WI38 (cell line): ENCODE measurements around the gene APLP1.
"Not testable (repeated sequence)": the region's sequence is repeated elsewhere in the genome, so short reads cannot be mapped to it uniquely, and the experiment has no call there.

ENCODE experiments used
- H3K4me3 ChIP-seq: 2 replicates; pipeline ENCODE4 v1.5.1; 2011; ENCODE audit warnings: low read depth, mild to moderate bottlenecking, control low read depth, low read length
- TF ChIP-seq, protein P1 (sequence below): IDR thresholded peaks from 2 replicates; pipeline ENCODE4 v1.5.1; 2012; ENCODE audit warnings: low read depth, mild to moderate bottlenecking, control low read depth, low read length

Gene APLP1

DNA sequence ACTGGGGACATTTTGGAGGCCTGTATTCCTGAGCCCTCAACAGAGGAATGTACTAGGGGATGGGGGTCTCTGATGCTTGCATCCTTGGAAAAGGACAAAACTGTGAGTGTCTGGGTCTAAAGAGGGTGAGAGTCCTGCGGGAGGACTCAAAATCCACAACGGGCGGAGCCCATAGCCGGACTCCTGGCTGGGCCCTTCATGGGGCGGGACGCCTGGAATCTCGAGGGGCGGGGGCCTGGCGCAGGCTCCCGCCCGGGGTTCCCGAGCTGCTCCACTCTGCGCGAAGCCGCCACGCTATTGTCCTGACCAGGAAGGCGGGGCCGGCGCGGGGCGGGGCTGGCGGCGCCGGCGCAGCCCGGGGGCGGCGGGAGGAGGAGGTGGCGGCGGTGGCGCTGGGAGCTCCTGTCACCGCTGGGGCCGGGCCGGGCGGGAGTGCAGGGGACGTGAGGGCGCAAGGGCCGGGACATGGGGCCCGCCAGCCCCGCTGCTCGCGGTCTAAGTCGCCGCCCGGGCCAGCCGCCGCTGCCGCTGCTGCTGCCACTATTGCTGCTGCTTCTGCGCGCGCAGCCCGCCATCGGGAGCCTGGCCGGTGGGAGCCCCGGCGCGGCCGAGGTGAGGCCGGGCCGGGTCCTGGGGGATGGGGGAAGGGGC lies at the start of gene APLP1:
APLP1 (plus strand) TSS at position 403 of the 651 bp plus-strand sequence; CDS start at position 466, 63 bp downstream.
- TF ChIP-seq, protein P1, sequence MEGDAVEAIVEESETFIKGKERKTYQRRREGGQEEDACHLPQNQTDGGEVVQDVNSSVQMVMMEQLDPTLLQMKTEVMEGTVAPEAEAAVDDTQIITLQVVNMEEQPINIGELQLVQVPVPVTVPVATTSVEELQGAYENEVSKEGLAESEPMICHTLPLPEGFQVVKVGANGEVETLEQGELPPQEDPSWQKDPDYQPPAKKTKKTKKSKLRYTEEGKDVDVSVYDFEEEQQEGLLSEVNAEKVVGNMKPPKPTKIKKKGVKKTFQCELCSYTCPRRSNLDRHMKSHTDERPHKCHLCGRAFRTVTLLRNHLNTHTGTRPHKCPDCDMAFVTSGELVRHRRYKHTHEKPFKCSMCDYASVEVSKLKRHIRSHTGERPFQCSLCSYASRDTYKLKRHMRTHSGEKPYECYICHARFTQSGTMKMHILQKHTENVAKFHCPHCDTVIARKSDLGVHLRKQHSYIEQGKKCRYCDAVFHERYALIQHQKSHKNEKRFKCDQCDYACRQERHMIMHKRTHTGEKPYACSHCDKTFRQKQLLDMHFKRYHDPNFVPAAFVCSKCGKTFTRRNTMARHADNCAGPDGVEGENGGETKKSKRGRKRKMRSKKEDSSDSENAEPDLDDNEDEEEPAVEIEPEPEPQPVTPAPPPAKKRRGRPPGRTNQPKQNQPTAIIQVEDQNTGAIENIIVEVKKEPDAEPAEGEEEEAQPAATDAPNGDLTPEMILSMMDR = no peak
- H3K4me3 ChIP-seq = peak within 1 kb of the TSS; percentile 48

DNA sequence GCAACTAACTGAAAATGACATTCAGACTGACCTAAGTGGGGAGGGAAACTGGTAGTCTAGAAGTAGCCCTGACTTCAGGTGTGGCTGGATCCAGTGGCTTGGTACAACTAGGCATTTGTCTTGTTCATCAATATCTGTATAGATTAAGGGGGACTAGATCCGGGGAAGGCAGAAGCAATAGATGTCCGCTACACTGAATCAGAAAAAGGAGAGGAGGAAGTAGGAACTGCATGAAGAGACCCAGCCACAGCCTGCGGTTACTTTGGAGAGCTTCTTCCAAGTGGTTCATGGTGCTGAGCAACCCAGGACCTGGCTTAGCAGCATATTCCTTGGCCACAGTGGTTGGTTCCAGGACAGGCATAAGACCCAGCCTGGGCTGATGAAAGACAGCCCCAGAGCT lies 45.8 kb upstream of the APLP1 start:
- H3K4me3 ChIP-seq = no peak overlapping the region
- TF ChIP-seq, protein P1 = no peak

DNA sequence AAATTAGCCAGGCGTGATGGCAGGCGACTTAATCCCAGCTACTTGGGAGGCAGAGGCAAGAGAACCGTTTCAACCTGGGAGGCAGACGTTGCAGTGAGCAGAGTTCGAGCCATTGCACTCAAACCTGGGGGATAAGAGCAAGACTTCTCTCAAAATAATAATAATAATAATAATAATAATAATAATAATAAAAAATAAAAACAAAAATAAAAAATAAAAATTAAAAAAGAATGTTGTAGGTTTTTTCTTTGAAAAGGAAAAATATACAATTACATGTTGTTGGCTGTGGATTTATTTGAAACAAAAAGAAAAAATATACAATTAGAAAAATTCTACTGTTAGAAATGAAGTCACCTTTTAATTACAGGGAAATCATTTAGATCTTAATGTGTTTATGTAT lies 44.2 kb upstream of the APLP1 start:
- H3K4me3 ChIP-seq = no peak overlapping the region
- TF ChIP-seq, protein P1 = no peak

DNA sequence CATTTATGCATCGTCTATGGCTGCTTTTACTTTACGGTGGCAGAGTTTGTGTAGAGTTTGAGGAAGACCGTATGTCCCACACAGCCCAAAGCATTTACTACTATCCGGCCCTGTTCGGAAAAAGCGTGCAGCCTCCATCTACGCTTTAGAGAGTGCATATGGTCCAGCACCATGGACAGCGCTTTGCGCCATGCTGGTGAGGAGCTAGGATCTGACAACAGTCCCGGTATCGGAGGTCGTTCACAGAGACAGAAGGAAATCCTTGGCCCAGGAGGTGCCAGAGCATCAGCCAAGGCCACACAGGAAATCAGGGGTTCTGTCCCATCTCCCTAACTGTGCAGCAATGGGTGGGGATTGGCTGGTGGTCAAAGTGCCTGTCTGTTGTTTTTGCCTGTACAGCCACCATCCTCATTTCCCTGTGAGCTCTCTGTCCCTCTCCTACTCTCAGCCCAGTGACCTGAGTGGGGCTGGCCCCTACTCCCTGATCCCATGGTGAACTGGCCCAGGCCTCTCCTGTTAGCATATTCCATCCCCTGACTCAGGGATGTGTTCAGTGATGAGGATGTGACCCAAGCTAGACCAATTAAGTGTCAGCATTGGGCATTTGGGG lies 39.6 kb upstream of the APLP1 start:
- TF ChIP-seq, protein P1 = no peak
- H3K4me3 ChIP-seq = no peak overlapping the region

DNA sequence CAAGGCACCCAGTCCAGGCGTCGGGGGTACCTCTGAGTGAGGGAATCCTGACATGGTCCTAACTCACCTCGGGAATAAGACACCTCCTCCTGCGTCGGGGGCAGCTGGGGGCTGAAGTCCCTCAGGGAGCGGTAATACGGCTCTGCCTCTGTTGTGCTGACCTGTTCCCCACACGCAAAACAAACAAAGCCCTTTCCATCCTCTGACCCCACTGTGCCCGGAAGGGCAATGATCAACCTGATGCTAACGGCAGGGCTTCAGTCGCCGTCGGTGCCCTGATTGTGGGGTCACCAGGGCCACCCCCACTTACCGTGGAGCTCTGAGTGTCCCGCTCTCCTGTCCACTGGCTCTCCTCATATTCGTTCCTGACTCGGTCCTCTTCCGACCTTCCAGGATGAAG lies 37.4 kb upstream of the APLP1 start:
- TF ChIP-seq, protein P1 = no peak
- no peak overlapping the region for H3K4me3 ChIP-seq

DNA sequence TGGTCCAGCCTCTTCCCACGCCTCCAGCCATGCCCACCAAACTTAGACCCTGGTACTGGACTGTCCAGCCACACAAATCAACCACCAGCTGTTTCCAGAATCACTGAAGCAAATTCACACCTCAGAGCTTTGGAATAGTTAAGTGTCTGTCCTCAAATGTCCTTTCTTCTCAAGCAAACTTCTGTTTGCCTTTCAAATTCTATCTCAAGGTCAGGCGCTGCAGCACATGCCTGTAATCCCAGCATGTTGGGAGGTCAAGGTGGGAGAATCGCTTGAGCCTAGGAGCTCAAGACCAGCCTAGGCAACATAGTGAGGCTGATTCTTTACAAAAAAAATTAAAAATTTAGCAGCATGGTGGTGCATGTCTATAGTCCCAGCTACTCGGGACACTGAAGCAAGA lies 36.3 kb upstream of the APLP1 start:
- no peak overlapping the region for H3K4me3 ChIP-seq
- TF ChIP-seq, protein P1 = no peak

DNA sequence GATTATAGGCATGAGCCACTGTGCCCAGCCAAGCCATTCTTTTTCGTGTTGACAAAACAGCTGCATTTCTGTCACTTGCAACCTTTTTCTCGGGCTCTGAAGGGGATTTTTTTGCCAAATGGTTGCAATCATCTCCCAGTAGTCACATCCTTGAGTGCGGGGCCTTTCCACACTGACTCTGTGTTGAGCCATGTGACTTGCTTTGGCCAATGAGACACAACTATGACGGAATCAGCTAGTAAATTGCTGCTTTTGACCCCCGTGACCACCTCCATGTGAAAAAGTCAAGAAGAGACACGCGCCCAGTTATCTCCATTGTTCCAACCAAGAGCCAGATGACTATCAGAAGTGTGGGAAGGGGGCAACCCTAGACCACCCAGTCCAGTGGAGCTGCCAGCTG lies 34.4 kb upstream of the APLP1 start:
- TF ChIP-seq, protein P1 = no peak
- H3K4me3 ChIP-seq = no peak overlapping the region

DNA sequence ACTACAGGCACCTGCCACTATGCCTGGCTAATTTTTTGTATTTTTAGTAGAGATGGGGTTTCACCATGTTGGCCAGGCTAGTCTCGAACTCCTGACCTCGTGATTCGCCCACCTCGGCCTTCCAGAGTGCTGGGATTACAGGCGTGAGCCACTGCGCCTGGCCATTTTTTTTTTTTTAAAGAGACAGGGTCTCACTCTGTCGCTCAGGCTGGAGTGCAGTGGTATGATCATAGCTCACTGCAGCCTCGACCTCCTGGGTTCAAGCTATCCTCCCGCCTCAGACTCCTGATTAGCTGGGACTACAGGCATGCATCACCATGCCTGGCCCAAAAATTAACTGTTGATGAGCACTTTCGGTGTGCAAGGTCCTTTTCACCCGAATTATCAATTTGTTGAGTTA lies 32.3 kb upstream of the APLP1 start:
- not testable (repeated sequence) for H3K4me3 ChIP-seq
